HepG2 (cell line): Measurements from ENCODE around the gene GRK6.

Experiments used
- AKAP8 ChIP-seq: sonication (generic); formaldehyde crosslinking; IDR thresholded peaks from 2 replicates; pipeline ENCODE4 v1.5.1; 2020; ENCODE audit warnings: mild to moderate bottlenecking, missing genetic modification reagents
- ELK4 ChIP-seq: sonication (generic); formaldehyde crosslinking; IDR thresholded peaks from 2 replicates; pipeline ENCODE4 v1.9.0; 2021; ENCODE audit warnings: missing genetic modification reagents, borderline replicate concordance
- SP1 ChIP-seq, 2 experiments: fragments of 450-650 bp in 1 of 2; sonication (generic) in 1 of 2; formaldehyde crosslinking in 1 of 2; IDR thresholded peaks; 2 replicates each; pipeline versions ENCODE4 v1.4.0 to v1.6.1; 2016 to 2020; ENCODE audit warnings: missing genetic modification reagents in 1 of 2
- ZNF274 ChIP-seq: sonication (generic); formaldehyde crosslinking; IDR thresholded peaks from 2 replicates; pipeline ENCODE4 v1.5.1; 2020; ENCODE audit warnings: mild to moderate bottlenecking, missing genetic modification reagents
- ZNF362 ChIP-seq: sonication (generic); formaldehyde crosslinking; IDR thresholded peaks from 2 replicates; pipeline ENCODE4 v1.4.0; 2020; ENCODE audit warnings: missing genetic modification reagents, mild to moderate bottlenecking, borderline replicate concordance
- TF ChIP-seq, protein P1 (sequence below): sonication (generic); formaldehyde crosslinking; IDR thresholded peaks from 2 replicates; pipeline ENCODE4 v1.5.0; 2020; ENCODE audit warnings: mild to moderate bottlenecking, missing genetic modification reagents, moderate library complexity
- TF ChIP-seq, protein P2 (sequence below): sonication (generic); formaldehyde crosslinking; conservative IDR thresholded peaks from 2 replicates; pipeline ENCODE4 v1.4.0; 2020; ENCODE audit warnings: missing genetic modification reagents

- TF ChIP-seq ZNF362 (CRISPR knock-in tag) (no peak), ELK4 (no peak), SP1 (IDR thresholded peaks at IDR 0.05) (no peak), SP1 (CRISPR knock-in tag; IDR thresholded peaks at IDR 0.05) (no peak), AKAP8 (CRISPR knock-in tag) (no peak), ZNF274 (CRISPR knock-in tag) (peak; percentile 54; the same call in 1 of the 2 replicates)
- TF ChIP-seq, protein P1, sequence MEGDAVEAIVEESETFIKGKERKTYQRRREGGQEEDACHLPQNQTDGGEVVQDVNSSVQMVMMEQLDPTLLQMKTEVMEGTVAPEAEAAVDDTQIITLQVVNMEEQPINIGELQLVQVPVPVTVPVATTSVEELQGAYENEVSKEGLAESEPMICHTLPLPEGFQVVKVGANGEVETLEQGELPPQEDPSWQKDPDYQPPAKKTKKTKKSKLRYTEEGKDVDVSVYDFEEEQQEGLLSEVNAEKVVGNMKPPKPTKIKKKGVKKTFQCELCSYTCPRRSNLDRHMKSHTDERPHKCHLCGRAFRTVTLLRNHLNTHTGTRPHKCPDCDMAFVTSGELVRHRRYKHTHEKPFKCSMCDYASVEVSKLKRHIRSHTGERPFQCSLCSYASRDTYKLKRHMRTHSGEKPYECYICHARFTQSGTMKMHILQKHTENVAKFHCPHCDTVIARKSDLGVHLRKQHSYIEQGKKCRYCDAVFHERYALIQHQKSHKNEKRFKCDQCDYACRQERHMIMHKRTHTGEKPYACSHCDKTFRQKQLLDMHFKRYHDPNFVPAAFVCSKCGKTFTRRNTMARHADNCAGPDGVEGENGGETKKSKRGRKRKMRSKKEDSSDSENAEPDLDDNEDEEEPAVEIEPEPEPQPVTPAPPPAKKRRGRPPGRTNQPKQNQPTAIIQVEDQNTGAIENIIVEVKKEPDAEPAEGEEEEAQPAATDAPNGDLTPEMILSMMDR (CRISPR knock-in tag) = 0 out of 2 replicates have a peak, but pooled peaks have one; percentile 0
- TF ChIP-seq, protein P2, sequence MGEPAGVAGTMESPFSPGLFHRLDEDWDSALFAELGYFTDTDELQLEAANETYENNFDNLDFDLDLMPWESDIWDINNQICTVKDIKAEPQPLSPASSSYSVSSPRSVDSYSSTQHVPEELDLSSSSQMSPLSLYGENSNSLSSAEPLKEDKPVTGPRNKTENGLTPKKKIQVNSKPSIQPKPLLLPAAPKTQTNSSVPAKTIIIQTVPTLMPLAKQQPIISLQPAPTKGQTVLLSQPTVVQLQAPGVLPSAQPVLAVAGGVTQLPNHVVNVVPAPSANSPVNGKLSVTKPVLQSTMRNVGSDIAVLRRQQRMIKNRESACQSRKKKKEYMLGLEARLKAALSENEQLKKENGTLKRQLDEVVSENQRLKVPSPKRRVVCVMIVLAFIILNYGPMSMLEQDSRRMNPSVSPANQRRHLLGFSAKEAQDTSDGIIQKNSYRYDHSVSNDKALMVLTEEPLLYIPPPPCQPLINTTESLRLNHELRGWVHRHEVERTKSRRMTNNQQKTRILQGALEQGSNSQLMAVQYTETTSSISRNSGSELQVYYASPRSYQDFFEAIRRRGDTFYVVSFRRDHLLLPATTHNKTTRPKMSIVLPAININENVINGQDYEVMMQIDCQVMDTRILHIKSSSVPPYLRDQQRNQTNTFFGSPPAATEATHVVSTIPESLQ (CRISPR knock-in tag) = no peak
Measured at GRCh38 chr5:177427211-177427822, 841 bp downstream of the GRK6 start.
